Bronchial epithelial cell (primary cell): ENCODE measurements around the gene ULK4. TPM values are rescaled to one million over a fixed set of nuclear protein-coding genes. Genes with fewer than 3 reads are reported as not detected.
A peak's percentile ranks its signal among the peaks of the same experiment; 100 is the strongest.

Source experiments
- DNase-seq: peaks from one replicate; pipeline ENCODE4 v3.0.0-alpha.2; 2010; ENCODE audit warnings: low read depth
- FAIRE-seq: peaks from 2 replicates; lab custom pipeline; 2011; peaks lifted over from hg19 to GRCh38; lab: Jason Lieb, UNC
- H3K27me3 ChIP-seq: 2 replicates; pipeline ENCODE4 v1.5.1; 2011; ENCODE audit warnings: low read length; ENCODE audit not compliant: control insufficient read depth, insufficient read depth
- H3K36me3 ChIP-seq: 2 replicates; pipeline ENCODE4 v1.5.1; 2011; ENCODE audit warnings: low read length; ENCODE audit not compliant: control insufficient read depth, insufficient read depth
- H3K4me3 ChIP-seq: 2 replicates; pipeline ENCODE4 v1.5.1; 2011; ENCODE audit warnings: mild to moderate bottlenecking, low read depth, low read length, control low read depth
- CTCF ChIP-seq: IDR thresholded peaks from 2 replicates; pipeline ENCODE4 v1.5.1; 2011; ENCODE audit warnings: mild to moderate bottlenecking, moderate library complexity, low read length, control low read depth, inconsistent platforms; ENCODE audit not compliant: insufficient read depth, severe bottlenecking
- total RNA-seq: library from RNA; depleted of rRNA; stranded (reverse); fragments of >200 nt; gene quantifications from 2 replicates; pipeline ENCODE4 v1.2.1, GENCODE V29; 2014

The ULK4 gene
- total RNA-seq, 1 donor from 2014 or later: 3.9 TPM

- TF ChIP-seq CTCF: no peak
- no peaks in the 10 kb centered on the region for H3K27me3 ChIP-seq
- FAIRE-seq: no peak
Observed at GRCh38 chr3:41640076-41640475, 321.8 kb downstream of the ULK4 start.

DNA sequence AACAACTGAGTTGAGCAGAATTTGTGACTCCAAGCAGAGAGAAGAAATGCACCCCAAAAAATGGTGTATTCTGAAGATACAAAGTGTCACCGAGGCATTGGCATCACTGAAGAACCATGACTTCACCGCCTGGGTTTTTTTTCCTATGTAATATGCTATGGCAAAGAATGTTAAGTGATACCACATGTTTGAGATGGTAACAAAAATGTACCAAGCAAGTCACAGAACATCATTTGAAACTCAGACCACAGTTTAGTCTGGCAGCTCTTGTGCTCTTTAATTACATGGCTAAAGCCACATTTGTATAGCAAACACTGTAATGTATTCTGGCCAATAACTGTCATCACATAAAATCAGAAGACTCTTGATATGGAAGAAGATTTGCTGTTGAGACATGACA, 323.5 kb downstream of the ULK4 start:
- H3K27me3 ChIP-seq: no peaks in the 10 kb centered on the region
- FAIRE-seq: no peak
- H3K4me3 ChIP-seq: no peak overlapping the region
- no peak for TF ChIP-seq CTCF
- H3K36me3 ChIP-seq: no peaks in the 10 kb centered on the region
- no peak for DNase-seq

More at GRCh38 chr3:41640076-41640475, 321.8 kb downstream of the ULK4 start:
- Histone ChIP-seq H3K36me3 (no peaks in the 10 kb centered on the region), H3K4me3 (no peak overlapping the region)
- DNase-seq: peak; percentile 58

- no peak overlapping the region for H3K4me3 ChIP-seq
Observed at GRCh38 chr3:41632700-41633099, 329.2 kb downstream of the ULK4 start.

DNA sequence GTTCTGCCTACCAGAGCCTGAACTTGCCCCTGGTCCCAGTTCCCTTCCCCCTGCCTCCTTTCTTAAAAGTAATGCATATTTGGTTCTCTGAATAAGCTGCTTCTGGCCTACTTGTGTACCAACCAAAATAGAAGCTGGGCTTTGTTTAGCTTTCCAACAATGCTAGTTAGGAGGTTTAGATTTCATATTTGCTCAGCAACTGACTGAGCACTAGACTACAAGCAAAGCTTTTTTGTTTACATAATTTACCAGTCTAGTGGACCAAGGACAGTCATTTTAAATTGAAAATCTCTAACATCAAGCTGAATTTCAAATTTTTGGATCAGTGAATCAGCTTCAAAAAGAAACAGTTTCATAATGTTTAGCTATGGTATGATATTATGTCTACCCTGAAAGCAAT, 331.2 kb downstream of the ULK4 start:
- TF ChIP-seq CTCF: no peak
- FAIRE-seq (no peak), DNase-seq (no peak)
- H3K36me3 ChIP-seq: no peaks in the 10 kb centered on the region
- no peak overlapping the region for H3K4me3 ChIP-seq
- no peaks in the 10 kb centered on the region for H3K27me3 ChIP-seq

More at GRCh38 chr3:41632700-41633099, 329.2 kb downstream of the ULK4 start:
- TF ChIP-seq CTCF: no peak
- FAIRE-seq: no peak
- no peak for DNase-seq
- Histone ChIP-seq H3K36me3 (no peaks in the 10 kb centered on the region), H3K27me3 (no peaks in the 10 kb centered on the region)

- H3K36me3 ChIP-seq: no peaks in the 10 kb centered on the region
- H3K27me3 ChIP-seq: no peaks in the 10 kb centered on the region
- no peak for TF ChIP-seq CTCF
- H3K4me3 ChIP-seq: no peak overlapping the region
- FAIRE-seq (no peak), DNase-seq (no peak)
Observed at GRCh38 chr3:41629986-41630385, 331.9 kb downstream of the ULK4 start.

DNA sequence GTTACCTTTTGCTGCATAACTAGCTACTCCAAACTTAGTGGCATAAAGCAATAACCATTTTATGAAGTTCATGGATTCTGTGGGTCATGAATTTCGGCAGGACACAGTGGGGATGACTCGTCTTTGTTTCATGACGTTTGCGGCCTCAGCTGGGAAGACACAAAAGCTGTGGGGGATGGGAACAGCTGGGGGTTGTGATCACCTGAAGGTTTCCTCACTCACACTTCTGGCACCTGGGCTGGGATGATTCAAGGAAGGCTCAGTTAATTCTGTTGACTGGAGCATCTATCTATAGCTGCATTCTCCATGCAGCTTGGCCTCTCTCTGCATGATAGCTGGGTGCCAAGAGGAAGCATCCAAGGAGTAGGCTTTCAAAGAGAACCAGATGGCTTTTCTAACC, 332.8 kb downstream of the ULK4 start:
- H3K36me3 ChIP-seq: no peaks in the 10 kb centered on the region
- H3K27me3 ChIP-seq: no peaks in the 10 kb centered on the region
- no peak for TF ChIP-seq CTCF
- no peak overlapping the region for H3K4me3 ChIP-seq
- DNase-seq (no peak), FAIRE-seq (no peak)
